HEK293 (cell line): ENCODE measurements around the gene PPFIA4.

Experiments used
- CTCF ChIA-PET: fragments of 350-600 bp; formaldehyde crosslinking; extraction: SDS; loops from one replicate; lab custom pipeline; 2021; ENCODE audit warnings: antibody characterized with exemption; lab: Yijun Ruan, JAX
- POLR2A ChIA-PET: fragments of 300-600 bp; formaldehyde crosslinking; extraction: SDS; loops from one replicate; lab custom pipeline; 2020; ENCODE audit warnings: antibody characterized with exemption, inconsistent platforms; lab: Yijun Ruan, JAX
- H3K27ac ChIP-seq: fragments of 200-500 bp; sonication (Bioruptor generic); 2 replicates; pipeline ENCODE4 v1.5.1; 2014; ENCODE audit warnings: low read depth, low read length, control low read depth, inconsistent platforms; ENCODE audit errors: extremely low read depth
- H3K36me3 ChIP-seq, 2 experiments: fragments of 200-500 bp in 1 of 2; sonication (Bioruptor generic) in 1 of 2; 1 replicate in 1 of 2; 2 replicates in 1 of 2; pipeline ENCODE4 v1.5.1; 2014 to 2017; ENCODE audit warnings: inconsistent platforms in 2 of 2, low read length in 2 of 2; ENCODE audit not compliant: control insufficient read depth in 2 of 2, insufficient read depth in 1 of 2
- H3K4me1 ChIP-seq: fragments of 200-500 bp; sonication (Bioruptor generic); 2 replicates; pipeline ENCODE4 v1.5.1; 2014; ENCODE audit warnings: mild to moderate bottlenecking, low read length, inconsistent platforms; ENCODE audit not compliant: control insufficient read depth, insufficient read depth
- H3K4me3 ChIP-seq: 2 replicates; pipeline ENCODE4 v1.5.1; 2011; ENCODE audit warnings: low read depth, mild to moderate bottlenecking, control low read depth, low read length, moderate library complexity
- H3K9me3 ChIP-seq: fragments of 200-500 bp; sonication (Bioruptor generic); 2 replicates; pipeline ENCODE4 v1.5.1; 2014; ENCODE audit warnings: low read depth, low read length, inconsistent platforms; ENCODE audit not compliant: control insufficient read depth, insufficient read depth
- EGR2 ChIP-seq: fragments of 450-650 bp; formaldehyde crosslinking; IDR thresholded peaks from 2 replicates; pipeline ENCODE4 v1.5.1; 2016; ENCODE audit warnings: low read depth, missing biosample characterization, missing genetic modification characterization
- REST ChIP-seq: fragments of 450-650 bp; formaldehyde crosslinking; IDR thresholded peaks from 2 replicates; pipeline ENCODE4 v1.5.1; 2016; ENCODE audit warnings: missing biosample characterization, missing genetic modification characterization
- SP2 ChIP-seq: fragments of 450-650 bp; formaldehyde crosslinking; IDR thresholded peaks from 2 replicates; pipeline ENCODE4 v1.5.1; 2016; ENCODE audit warnings: missing biosample characterization, missing genetic modification characterization
- SP3 ChIP-seq: fragments of 450-650 bp; formaldehyde crosslinking; IDR thresholded peaks from 2 replicates; pipeline ENCODE4 v1.5.1; 2016; ENCODE audit warnings: missing biosample characterization, missing genetic modification characterization
- ZFHX2 ChIP-seq: fragments of 450-650 bp; formaldehyde crosslinking; conservative IDR thresholded peaks from 2 replicates; pipeline ENCODE4 v1.5.1; 2016; ENCODE audit warnings: missing biosample characterization, missing genetic modification characterization
- ZIC2 ChIP-seq: fragments of 450-650 bp; formaldehyde crosslinking; IDR thresholded peaks from 2 replicates; pipeline ENCODE4 v1.5.1; 2016; ENCODE audit warnings: missing biosample characterization, missing genetic modification characterization
- ZNF2 ChIP-seq: fragments of 450-650 bp; formaldehyde crosslinking; IDR thresholded peaks from 2 replicates; pipeline ENCODE4 v1.5.1; 2016; ENCODE audit warnings: missing biosample characterization, missing genetic modification characterization
- ZNF311 ChIP-seq: fragments of 450-650 bp; formaldehyde crosslinking; IDR thresholded peaks from 2 replicates; pipeline ENCODE4 v1.5.1; 2017; ENCODE audit warnings: missing biosample characterization, missing genetic modification characterization, borderline replicate concordance
- ZNF341 ChIP-seq: fragments of 450-650 bp; formaldehyde crosslinking; IDR thresholded peaks from 2 replicates; pipeline ENCODE4; 2016; ENCODE audit warnings: low read depth, missing biosample characterization, missing genetic modification characterization
- ZNF398 ChIP-seq: fragments of 450-650 bp; formaldehyde crosslinking; IDR thresholded peaks from 2 replicates; pipeline ENCODE4 v1.5.1; 2017; ENCODE audit warnings: missing biosample characterization, missing genetic modification characterization
- ZNF513 ChIP-seq: fragments of 450-650 bp; IDR thresholded peaks from 2 replicates; pipeline ENCODE4 v1.5.1; 2018; ENCODE audit warnings: missing biosample characterization, missing genetic modification characterization

Gene PPFIA4

GRCh38 chr1:203039609-203040512 lies 13.6 kb downstream of the PPFIA4 start (continued):
- no peak for TF ChIP-seq ZNF513 (tag by site-specific recombination)
- TF ChIP-seq ZNF2 = 0 out of 2 replicates have a peak, but pooled peaks have one; percentile 50
- no peak for TF ChIP-seq SP2 (tag by site-specific recombination)

GRCh38 chr1:203040513-203041275 lies 14.4 kb downstream of the PPFIA4 start:
- POLR2A ChIA-PET = interaction anchor here (0.9 to 2.7 kb wide), 5 partner anchors 13 to 230 kb away, joined by 3 to 16 read pairs (median 4); no protein-coding TSS in a partner anchor
- TF ChIP-seq ZFHX2 = no peak
- peak; percentile 91 for TF ChIP-seq REST (tag by site-specific recombination)
- TF ChIP-seq ZNF341 (tag by site-specific recombination) = 0 out of 2 replicates have a peak, but pooled peaks have one; percentile 20
- no peak for TF ChIP-seq SP3 (tag by site-specific recombination)
- TF ChIP-seq EGR2 (tag by site-specific recombination) = peak; percentile 1; the same call in 1 of the 2 replicates
- TF ChIP-seq, all 188 proteins: peak for 3
- Histone ChIP-seq H3K36me3 (no peaks in the 10 kb centered on the region), H3K9me3 (no peaks in the 10 kb centered on the region), H3K27ac (no peak overlapping the region), H3K4me1 (no peaks in the 10 kb centered on the region; the same call in 1 of the 2 replicates), H3K4me3 (no peak overlapping the region)
- CTCF ChIA-PET = interaction anchor here (0.6 to 23.3 kb wide), 60 partner anchors 12 to 673 kb away, joined by 3 to 526 read pairs (median 5); partner anchors contain the start of genes ADORA1, MYBPH, PPFIA4 and TMEM183A

- Histone ChIP-seq H3K4me3 (no peak overlapping the region), H3K36me3 (no peaks in the 10 kb centered on the region), H3K4me1 (no peaks in the 10 kb centered on the region; the same call in 1 of the 2 replicates), H3K9me3 (no peaks in the 10 kb centered on the region), H3K27ac (no peak overlapping the region)
- ChIA-PET POLR2A (interaction anchor here (2.7 kb wide), 1 partner anchor 227 kb away, joined by 16 read pairs; no protein-coding TSS in a partner anchor), CTCF (interaction anchor here (0.6 to 23.3 kb wide), 17 partner anchors 12 to 427 kb away, joined by 3 to 526 read pairs (median 18); partner anchors contain the start of genes ADORA1 and PPFIA4)
- peak; percentile 73 for TF ChIP-seq ZNF398
- no peak for TF ChIP-seq ZNF311 (tag by site-specific recombination)
- peak; percentile 81 for TF ChIP-seq ZIC2 (tag by site-specific recombination)
These were observed 15.2 kb downstream of the PPFIA4 start for GRCh38 chr1:203041351-203041932.
